Neuronal stem cell (in vitro differentiated cells): ENCODE measurements around the gene KMO.

Experiments
- DNase-seq: peaks from one replicate; pipeline ENCODE4 v3.0.0-alpha.2; 2013; ENCODE audit warnings: low spot score
- H2AFZ ChIP-seq: one replicate; pipeline ENCODE4 v1.6.1; 2013; ENCODE audit warnings: mild to moderate bottlenecking, low read length, inconsistent platforms
- H2AK5ac ChIP-seq: 2 replicates; pipeline ENCODE4 v1.6.1; 2013; ENCODE audit warnings: low read depth, mild to moderate bottlenecking, inconsistent platforms, low read length, moderate library complexity, mixed read lengths
- H2BK120ac ChIP-seq: 2 replicates; pipeline ENCODE4 v1.6.1; 2013; ENCODE audit warnings: low read depth, mild to moderate bottlenecking, inconsistent platforms, low read length, moderate library complexity, mixed read lengths
- H2BK12ac ChIP-seq: one replicate; pipeline ENCODE4 v1.6.1; 2013; ENCODE audit warnings: low read length, inconsistent platforms
- H2BK15ac ChIP-seq: 2 replicates; pipeline ENCODE4 v1.6.1; 2013; ENCODE audit warnings: mild to moderate bottlenecking, low read length, inconsistent platforms, mixed read lengths
- H2BK5ac ChIP-seq: one replicate; pipeline ENCODE4 v1.6.1; 2013; ENCODE audit warnings: inconsistent platforms, mild to moderate bottlenecking, low read length, moderate library complexity
- H3K14ac ChIP-seq: one replicate; pipeline ENCODE4 v1.6.1; 2013; ENCODE audit warnings: low read length, inconsistent platforms
- H3K18ac ChIP-seq: 2 replicates; pipeline ENCODE4 v1.6.1; 2013; ENCODE audit warnings: low read length, inconsistent platforms
- H3K23ac ChIP-seq: 2 replicates; pipeline ENCODE4 v1.6.1; 2013; ENCODE audit warnings: low read depth, mild to moderate bottlenecking, mixed read lengths, low read length, inconsistent platforms; ENCODE audit not compliant: poor library complexity
- H3K27ac ChIP-seq: replicated peaks from 3 replicates; pipeline ENCODE4 v1.5.1; 2013; ENCODE audit warnings: low read length, inconsistent platforms
- H3K27me3 ChIP-seq, 3 experiments: 2 replicates each; pipeline ENCODE4 v1.6.1; 2013; ENCODE audit warnings: low read length in 3 of 3, mild to moderate bottlenecking in 2 of 3, inconsistent platforms in 1 of 3, low read depth in 1 of 3, mixed read lengths in 1 of 3, moderate library complexity in 1 of 3; ENCODE audit not compliant: control insufficient read depth in 3 of 3, insufficient read depth in 3 of 3
- H3K36me3 ChIP-seq, 2 donors: replicated peaks in 1 of 2; 2 replicates each; pipeline ENCODE4 v1.6.1; 2013; ENCODE audit warnings: low read length in 2 of 2; ENCODE audit not compliant: control insufficient read depth in 2 of 2, insufficient read depth in 2 of 2
- H3K4ac ChIP-seq: 2 replicates; pipeline ENCODE4 v1.6.1; 2013; ENCODE audit warnings: inconsistent platforms, mild to moderate bottlenecking, low read length, moderate library complexity
- H3K4me1 ChIP-seq, 2 donors: 1 replicate in 1 of 2; 2 replicates in 1 of 2; pipeline ENCODE4 v1.6.1; 2013; ENCODE audit warnings: low read length in 2 of 2, low read depth in 1 of 2; ENCODE audit not compliant: control insufficient read depth in 2 of 2, insufficient read depth in 1 of 2
- H3K4me2 ChIP-seq: one replicate; pipeline ENCODE4 v1.6.1; 2013; ENCODE audit warnings: mild to moderate bottlenecking, low read length, inconsistent platforms; ENCODE audit not compliant: insufficient read depth, poor library complexity, severe bottlenecking
- H3K4me3 ChIP-seq, 2 donors: 2 replicates each; pipeline ENCODE4 v1.5.1; 2013; ENCODE audit warnings: low read length in 2 of 2, mild to moderate bottlenecking in 2 of 2, inconsistent platforms in 1 of 2, moderate library complexity in 1 of 2
- H3K79me1 ChIP-seq: one replicate; pipeline ENCODE4 v1.6.1; 2013; ENCODE audit warnings: low read depth, mild to moderate bottlenecking, inconsistent platforms, low read length, moderate library complexity
- H3K9ac ChIP-seq: one replicate; pipeline ENCODE4 v1.6.1; 2013; ENCODE audit warnings: mild to moderate bottlenecking, low read depth, low read length, inconsistent platforms; ENCODE audit not compliant: poor library complexity
- H3K9me3 ChIP-seq, 2 donors: replicated peaks in 1 of 2; 2 replicates each; pipeline versions ENCODE3 to v1.6.1; 2013; ENCODE audit warnings: low read length in 2 of 2, mild to moderate bottlenecking in 2 of 2, inconsistent platforms in 1 of 2, low read depth in 1 of 2, mixed read lengths in 1 of 2, moderate library complexity in 1 of 2; ENCODE audit not compliant: control insufficient read depth in 2 of 2, insufficient read depth in 1 of 2
- H4K8ac ChIP-seq: one replicate; pipeline ENCODE4 v1.6.1; 2013; ENCODE audit warnings: low read depth, mild to moderate bottlenecking, inconsistent platforms, low read length, moderate library complexity
- H4K91ac ChIP-seq: one replicate; pipeline ENCODE4 v1.6.1; 2013; ENCODE audit warnings: low read length, low read depth, mild to moderate bottlenecking, inconsistent platforms; ENCODE audit not compliant: poor library complexity
- WGBS, 2 donors: extraction: QIAGEN DNeasy Blood & Tissue Kit; methylation state at CpG; one replicate each; pipeline ENCODE4 v1.1.7; 2013; ENCODE audit warnings: missing lambda C conversion rate in 2 of 2, mixed read lengths in 1 of 2; ENCODE audit not compliant: insufficient read length in 2 of 2, insufficient replicate concordance in 1 of 2; ENCODE audit errors: extremely low coverage in 2 of 2; 5-methylcytosine and 5-hydroxymethylcytosine counted together

Gene KMO

GRCh38 chr1:241598249-241598648, 66.1 kb downstream of the KMO start:
- Histone ChIP-seq H3K4me2 (no peak overlapping the region), H3K79me1 (no peaks in the 10 kb centered on the region), H4K8ac (no peak overlapping the region), H4K91ac (no peak overlapping the region), H3K23ac (no peak overlapping the region), H2BK5ac (no peak overlapping the region), H3K27ac (no peak overlapping the region), H3K36me3 (peaks cover 5 to 24% of the 10 kb centered on the region in 2 donors), H3K4me1 (no peaks in the 10 kb centered on the region), H3K4me3 (no peak overlapping the region), H2AFZ (no peak overlapping the region), H3K9me3 (no peaks in the 10 kb centered on the region), H3K14ac (no peak overlapping the region), H3K18ac (no peak overlapping the region), H3K9ac (no peak overlapping the region), H2AK5ac (no peak overlapping the region), H2BK12ac (no peak overlapping the region), H2BK120ac (no peak overlapping the region), H3K4ac (no peak overlapping the region), H3K27me3 (no peaks in the 10 kb centered on the region), H2BK15ac (no peak overlapping the region)
- WGBS, 2 donors: no CpG with 5 or more reads among the region's 3 CpGs
- no peak for DNase-seq

- Histone ChIP-seq H2BK15ac (no peak overlapping the region), H3K27ac (no peak overlapping the region), H2BK5ac (no peak overlapping the region), H2BK12ac (no peak overlapping the region), H3K79me1 (no peaks in the 10 kb centered on the region), H3K27me3 (no peaks in the 10 kb centered on the region), H2AFZ (no peak overlapping the region), H3K4me2 (no peak overlapping the region), H3K36me3 (peaks cover 2 to 8% of the 10 kb centered on the region in 2 donors), H4K8ac (no peak overlapping the region), H2BK120ac (no peak overlapping the region), H4K91ac (no peak overlapping the region), H3K18ac (no peak overlapping the region), H3K9ac (no peak overlapping the region), H3K23ac (no peak overlapping the region), H3K4me3 (no peak overlapping the region), H3K9me3 (no peaks in the 10 kb centered on the region), H2AK5ac (no peak overlapping the region), H3K4me1 (no peaks in the 10 kb centered on the region), H3K14ac (no peak overlapping the region), H3K4ac (no peak overlapping the region)
- DNase-seq: no peak
- no CpG with 5 or more reads among the region's 2 CpGs for WGBS, 2 donors
These were observed 68.3 kb downstream of the KMO start for GRCh38 chr1:241600496-241600901.

- H4K91ac ChIP-seq: no peak overlapping the region
- H2BK15ac ChIP-seq: no peak overlapping the region
- no peak overlapping the region for H3K18ac ChIP-seq
- H3K4me3 ChIP-seq: no peak overlapping the region
- H3K27ac ChIP-seq: no peak overlapping the region
- H3K4me2 ChIP-seq: no peak overlapping the region
- no peak overlapping the region for H4K8ac ChIP-seq
- H3K9ac ChIP-seq: no peak overlapping the region
- H2BK5ac ChIP-seq: no peak overlapping the region
- DNase-seq: no peak
- no peak overlapping the region for H2AFZ ChIP-seq
- H2BK120ac ChIP-seq: no peak overlapping the region
- no peaks in the 10 kb centered on the region for H3K27me3 ChIP-seq
- peaks cover 0 to 2% of the 10 kb centered on the region in 2 donors for H3K36me3 ChIP-seq
- no peak overlapping the region for H2BK12ac ChIP-seq
- H3K9me3 ChIP-seq: no peaks in the 10 kb centered on the region
- no peaks in the 10 kb centered on the region for H3K79me1 ChIP-seq
- no peak overlapping the region for H3K23ac ChIP-seq
- no peak overlapping the region for H3K14ac ChIP-seq
- WGBS, 2 donors: no CpG with 5 or more reads among the region's 3 CpGs
- no peaks in the 10 kb centered on the region for H3K4me1 ChIP-seq
- H3K4ac ChIP-seq: no peak overlapping the region
- H2AK5ac ChIP-seq: no peak overlapping the region
These were observed 71.6 kb downstream of the KMO start for GRCh38 chr1:241603731-241604245.

GRCh38 chr1:241605146-241605805, 73.1 kb downstream of the KMO start:
- Histone ChIP-seq H3K27me3 (no peaks in the 10 kb centered on the region), H3K23ac (no peak overlapping the region), H2BK120ac (no peak overlapping the region), H3K36me3 (peaks cover 0 to 4% of the 10 kb centered on the region in 2 donors), H3K18ac (no peak overlapping the region), H4K91ac (no peak overlapping the region), H3K14ac (no peak overlapping the region), H3K9ac (no peak overlapping the region), H4K8ac (no peak overlapping the region), H3K4me1 (no peaks in the 10 kb centered on the region), H3K4me3 (no peak overlapping the region), H3K4ac (no peak overlapping the region), H3K9me3 (no peaks in the 10 kb centered on the region), H3K79me1 (no peaks in the 10 kb centered on the region), H3K4me2 (no peak overlapping the region), H3K27ac (no peak overlapping the region), H2BK5ac (no peak overlapping the region), H2BK15ac (no peak overlapping the region), H2BK12ac (no peak overlapping the region), H2AFZ (no peak overlapping the region), H2AK5ac (no peak overlapping the region)
- no peak for DNase-seq
- no CpG with 5 or more reads among the region's 9 CpGs for WGBS, 2 donors
